Upper lobe of left lung (tissue), 4 donors: ENCODE data around the gene MMP23B.
"Not testable (repeated sequence)": the region's sequence is repeated elsewhere in the genome, so short reads cannot be mapped to it uniquely, and the experiment has no call there.

Source experiments
- CTCF ChIP-seq, 6 experiments: fragments of 450-650 bp in 4 of 6; fragments of 200-600 bp in 2 of 6; sonication (generic) in 2 of 6; IDR thresholded peaks; one replicate each; pipeline ENCODE4 v1.5.1; 2016 to 2019; ENCODE audit warnings: antibody characterized with exemption in 6 of 6
- EP300 ChIP-seq, 4 donors: sonication (generic); formaldehyde crosslinking; IDR thresholded peaks; one replicate each; pipeline ENCODE4 v1.5.1; 2017; ENCODE audit warnings: antibody characterized with exemption in 4 of 4, control low read depth in 2 of 4
- POLR2A ChIP-seq, 4 donors: fragments of 450-650 bp; IDR thresholded peaks; one replicate each; pipeline ENCODE4 v1.5.1; 2016 to 2017; ENCODE audit warnings: antibody characterized with exemption in 4 of 4, mild to moderate bottlenecking in 2 of 4
- POLR2AphosphoS5 ChIP-seq, 2 donors: sonication (generic); formaldehyde crosslinking; IDR thresholded peaks; one replicate each; pipeline ENCODE4 v1.5.1; 2017; ENCODE audit warnings: antibody characterized with exemption in 2 of 2

DNA sequence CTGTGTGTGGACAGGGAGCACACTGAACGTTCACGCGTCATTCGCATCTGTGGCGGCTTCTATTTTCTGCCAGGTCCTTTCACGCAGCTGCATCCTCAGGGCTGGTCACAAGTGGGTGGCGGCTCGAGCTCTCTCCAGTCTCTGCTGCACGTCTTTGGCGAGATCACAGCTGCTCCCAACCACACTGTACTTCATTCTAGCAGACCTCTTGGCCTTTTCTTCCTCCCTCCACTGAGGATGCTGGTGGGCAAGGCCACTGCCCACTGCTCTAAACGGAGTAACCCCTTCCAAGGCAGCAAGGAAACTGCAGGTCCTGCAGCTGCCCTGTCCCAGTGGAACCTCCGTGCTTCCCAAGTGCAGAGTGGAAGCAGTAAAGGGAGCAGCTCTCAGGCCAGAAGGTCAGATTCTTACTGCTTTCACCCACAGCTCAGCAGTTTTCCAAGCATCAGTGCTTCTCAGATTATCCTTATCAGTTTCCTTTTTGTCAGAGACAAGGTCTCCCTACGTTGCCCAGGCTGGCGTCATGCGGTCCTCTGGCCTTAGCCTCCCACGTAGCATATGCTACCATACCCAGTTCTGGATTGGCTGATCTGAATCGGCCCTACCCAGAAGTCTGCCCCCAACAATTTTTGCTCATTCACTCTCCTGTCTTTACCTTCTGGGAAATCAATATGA, 15.7 kb downstream of the MMP23B start:
- TF ChIP-seq CTCF, POLR2AphosphoS5, POLR2A, EP300 (IDR thresholded peaks at IDR 0.05): not testable (repeated sequence)
